HepG2 (cell line): ENCODE measurements around the gene DLX6. TPM values are rescaled to one million over a fixed set of nuclear protein-coding genes. Genes with fewer than 3 reads are reported as not detected.

Experiments used
- GLMP ChIP-seq: sonication (generic); formaldehyde crosslinking; IDR thresholded peaks from 2 replicates; pipeline ENCODE4 v1.9.0; 2021; ENCODE audit warnings: missing genetic modification reagents, mild to moderate bottlenecking, borderline replicate concordance
- HMGXB4 ChIP-seq, 2 experiments: sonication (generic) in 1 of 2; formaldehyde crosslinking in 1 of 2; IDR thresholded peaks; 2 replicates each; pipeline versions ENCODE4 v1.4.0 to v1.6.1; 2018 to 2020; ENCODE audit warnings: missing genetic modification reagents in 2 of 2, borderline replicate concordance in 1 of 2, low read depth in 1 of 2, mild to moderate bottlenecking in 1 of 2, missing biosample characterization in 1 of 2
- MTERF4 ChIP-seq: sonication (generic); formaldehyde crosslinking; IDR thresholded peaks from 2 replicates; pipeline ENCODE4 v1.8.0; 2023; ENCODE audit warnings: mild to moderate bottlenecking, missing genetic modification reagents
- NFE2L2 ChIP-seq: fragments of 150-350 bp; IDR thresholded peaks from 2 replicates; pipeline ENCODE4 v1.6.1; 2014; ENCODE audit warnings: low read length
- SETDB1 ChIP-seq: sonication (generic); formaldehyde crosslinking; IDR thresholded peaks from 2 replicates; pipeline ENCODE4 v1.5.1; 2020; ENCODE audit warnings: missing genetic modification reagents, mild to moderate bottlenecking, borderline replicate concordance
- SMAD3 ChIP-seq: sonication (generic); formaldehyde crosslinking; IDR thresholded peaks from 2 replicates; pipeline ENCODE4 v1.4.0; 2020; ENCODE audit warnings: missing genetic modification reagents
- polyA plus RNA-seq, 8 experiments: library from polyadenylated mRNA; depleted of rRNA in 3 of 8; stranded (reverse) in 7 of 8; unstranded in 1 of 8; fragments of >200 nt; fragmentation: Illumina TruSeq in 4 of 8; extraction: Trizol in 4 of 8; gene quantifications; 2 replicates each; pipeline versions ENCODE4 v1.2.1 to v1.2.3, GENCODE V29; 2011 to 2016; ENCODE audit warnings: low read depth in 4 of 8, missing spikeins in 1 of 8, mixed read lengths in 1 of 8; ENCODE audit not compliant: insufficient read depth in 1 of 8
- total RNA-seq, 5 experiments: library from RNA; depleted of rRNA; stranded (reverse); fragments of >200 nt; fragmentation: Illumina TruSeq; extraction: Trizol; gene quantifications; 2 replicates each; pipeline ENCODE4 v1.2.3, GENCODE V29; 2016; ENCODE audit warnings: low read depth in 1 of 5
- TF ChIP-seq, protein P1 (sequence below): sonication (generic); formaldehyde crosslinking; IDR thresholded peaks from 2 replicates; pipeline ENCODE4 v1.4.0; 2020; ENCODE audit warnings: mild to moderate bottlenecking, missing genetic modification reagents
- TF ChIP-seq, protein P2 (sequence below): sonication (generic); formaldehyde crosslinking; IDR thresholded peaks from 2 replicates; pipeline ENCODE4 v1.5.1; 2020; ENCODE audit warnings: mild to moderate bottlenecking, missing genetic modification reagents, borderline replicate concordance

DLX6 gene
- total and polyA plus RNA-seq, 2 of the 13 experiments (the other 11 are each of a cell fraction or from before 2014, with no cell fraction given): 3.5 to 5.5 TPM

GRCh38 chr7:97016381-97017191, 11.2 kb downstream of the DLX6 start (continued):
- TF ChIP-seq, protein P1, sequence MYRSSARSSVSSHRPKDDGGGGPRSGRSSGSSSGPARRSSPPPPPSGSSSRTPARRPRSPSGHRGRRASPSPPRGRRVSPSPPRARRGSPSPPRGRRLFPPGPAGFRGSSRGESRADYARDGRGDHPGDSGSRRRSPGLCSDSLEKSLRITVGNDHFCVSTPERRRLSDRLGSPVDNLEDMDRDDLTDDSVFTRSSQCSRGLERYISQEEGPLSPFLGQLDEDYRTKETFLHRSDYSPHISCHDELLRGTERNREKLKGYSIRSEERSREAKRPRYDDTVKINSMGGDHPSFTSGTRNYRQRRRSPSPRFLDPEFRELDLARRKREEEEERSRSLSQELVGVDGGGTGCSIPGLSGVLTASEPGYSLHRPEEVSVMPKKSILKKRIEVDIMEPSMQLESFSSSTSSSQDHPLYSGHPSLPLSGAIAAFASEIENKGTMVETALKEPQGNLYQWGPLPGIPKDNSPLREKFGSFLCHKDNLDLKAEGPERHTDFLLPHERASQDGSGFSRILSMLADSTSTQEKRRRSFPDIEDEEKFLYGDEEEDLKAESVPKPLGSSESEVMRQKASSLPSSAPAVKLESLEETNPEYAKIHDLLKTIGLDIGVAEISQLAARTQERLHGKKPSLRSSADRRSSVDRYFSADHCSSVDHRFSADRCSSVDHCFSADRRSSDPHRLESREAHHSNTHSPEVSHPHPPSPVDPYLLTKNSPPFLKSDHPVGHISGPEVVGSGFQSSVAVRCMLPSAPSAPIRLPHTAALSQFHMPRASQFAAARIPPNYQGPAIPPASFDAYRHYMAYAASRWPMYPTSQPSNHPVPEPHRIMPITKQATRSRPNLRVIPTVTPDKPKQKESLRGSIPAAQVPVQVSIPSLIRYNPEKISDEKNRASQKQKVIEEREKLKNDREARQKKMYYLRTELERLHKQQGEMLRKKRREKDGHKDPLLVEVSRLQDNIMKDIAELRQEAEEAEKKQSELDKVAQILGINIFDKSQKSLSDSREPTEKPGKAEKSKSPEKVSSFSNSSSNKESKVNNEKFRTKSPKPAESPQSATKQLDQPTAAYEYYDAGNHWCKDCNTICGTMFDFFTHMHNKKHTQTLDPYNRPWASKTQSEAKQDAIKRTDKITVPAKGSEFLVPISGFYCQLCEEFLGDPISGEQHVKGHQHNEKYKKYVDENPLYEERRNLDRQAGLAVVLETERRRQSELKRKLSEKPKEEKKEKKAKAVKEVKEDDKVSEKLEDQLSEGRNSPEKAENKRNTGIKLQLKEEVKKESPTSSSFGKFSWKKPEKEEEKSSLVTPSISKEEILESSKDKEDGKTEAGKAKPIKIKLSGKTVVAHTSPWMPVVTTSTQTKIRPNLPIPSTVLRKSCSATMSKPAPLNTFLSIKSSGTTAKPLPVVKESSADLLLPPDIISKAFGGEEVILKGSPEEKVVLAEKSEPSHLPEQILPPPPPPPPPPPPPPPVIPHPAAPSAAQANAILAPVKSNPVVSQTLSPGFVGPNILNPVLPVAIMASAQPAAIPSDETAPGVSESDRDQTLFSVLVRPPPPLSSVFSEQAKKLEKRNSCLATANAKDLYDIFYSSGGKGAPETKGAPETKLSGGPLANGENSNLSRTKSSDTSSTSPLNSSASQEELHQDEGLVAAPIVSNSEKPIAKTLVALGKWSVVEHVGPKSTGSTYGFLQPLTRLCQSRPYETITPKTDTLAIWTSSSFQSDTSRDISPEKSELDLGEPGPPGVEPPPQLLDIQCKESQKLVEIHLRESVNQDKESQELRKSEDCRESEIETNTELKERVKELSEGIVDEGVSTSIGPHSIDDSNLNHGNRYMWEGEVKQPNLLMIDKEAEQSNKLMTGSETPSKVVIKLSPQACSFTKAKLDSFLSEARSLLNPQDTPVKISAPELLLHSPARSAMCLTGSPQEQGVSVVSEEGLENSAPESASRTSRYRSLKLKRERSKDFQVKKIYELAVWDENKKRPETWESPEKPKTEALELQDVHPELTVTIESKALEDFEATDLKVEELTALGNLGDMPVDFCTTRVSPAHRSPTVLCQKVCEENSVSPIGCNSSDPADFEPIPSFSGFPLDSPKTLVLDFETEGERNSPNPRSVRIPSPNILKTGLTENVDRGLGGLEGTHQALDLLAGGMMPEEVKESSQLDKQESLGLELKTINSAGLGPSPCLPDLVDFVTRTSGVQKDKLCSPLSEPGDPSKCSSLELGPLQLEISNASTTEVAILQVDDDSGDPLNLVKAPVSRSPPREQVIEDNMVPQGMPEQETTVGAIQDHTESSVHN: no peak
- TF ChIP-seq, protein P2, sequence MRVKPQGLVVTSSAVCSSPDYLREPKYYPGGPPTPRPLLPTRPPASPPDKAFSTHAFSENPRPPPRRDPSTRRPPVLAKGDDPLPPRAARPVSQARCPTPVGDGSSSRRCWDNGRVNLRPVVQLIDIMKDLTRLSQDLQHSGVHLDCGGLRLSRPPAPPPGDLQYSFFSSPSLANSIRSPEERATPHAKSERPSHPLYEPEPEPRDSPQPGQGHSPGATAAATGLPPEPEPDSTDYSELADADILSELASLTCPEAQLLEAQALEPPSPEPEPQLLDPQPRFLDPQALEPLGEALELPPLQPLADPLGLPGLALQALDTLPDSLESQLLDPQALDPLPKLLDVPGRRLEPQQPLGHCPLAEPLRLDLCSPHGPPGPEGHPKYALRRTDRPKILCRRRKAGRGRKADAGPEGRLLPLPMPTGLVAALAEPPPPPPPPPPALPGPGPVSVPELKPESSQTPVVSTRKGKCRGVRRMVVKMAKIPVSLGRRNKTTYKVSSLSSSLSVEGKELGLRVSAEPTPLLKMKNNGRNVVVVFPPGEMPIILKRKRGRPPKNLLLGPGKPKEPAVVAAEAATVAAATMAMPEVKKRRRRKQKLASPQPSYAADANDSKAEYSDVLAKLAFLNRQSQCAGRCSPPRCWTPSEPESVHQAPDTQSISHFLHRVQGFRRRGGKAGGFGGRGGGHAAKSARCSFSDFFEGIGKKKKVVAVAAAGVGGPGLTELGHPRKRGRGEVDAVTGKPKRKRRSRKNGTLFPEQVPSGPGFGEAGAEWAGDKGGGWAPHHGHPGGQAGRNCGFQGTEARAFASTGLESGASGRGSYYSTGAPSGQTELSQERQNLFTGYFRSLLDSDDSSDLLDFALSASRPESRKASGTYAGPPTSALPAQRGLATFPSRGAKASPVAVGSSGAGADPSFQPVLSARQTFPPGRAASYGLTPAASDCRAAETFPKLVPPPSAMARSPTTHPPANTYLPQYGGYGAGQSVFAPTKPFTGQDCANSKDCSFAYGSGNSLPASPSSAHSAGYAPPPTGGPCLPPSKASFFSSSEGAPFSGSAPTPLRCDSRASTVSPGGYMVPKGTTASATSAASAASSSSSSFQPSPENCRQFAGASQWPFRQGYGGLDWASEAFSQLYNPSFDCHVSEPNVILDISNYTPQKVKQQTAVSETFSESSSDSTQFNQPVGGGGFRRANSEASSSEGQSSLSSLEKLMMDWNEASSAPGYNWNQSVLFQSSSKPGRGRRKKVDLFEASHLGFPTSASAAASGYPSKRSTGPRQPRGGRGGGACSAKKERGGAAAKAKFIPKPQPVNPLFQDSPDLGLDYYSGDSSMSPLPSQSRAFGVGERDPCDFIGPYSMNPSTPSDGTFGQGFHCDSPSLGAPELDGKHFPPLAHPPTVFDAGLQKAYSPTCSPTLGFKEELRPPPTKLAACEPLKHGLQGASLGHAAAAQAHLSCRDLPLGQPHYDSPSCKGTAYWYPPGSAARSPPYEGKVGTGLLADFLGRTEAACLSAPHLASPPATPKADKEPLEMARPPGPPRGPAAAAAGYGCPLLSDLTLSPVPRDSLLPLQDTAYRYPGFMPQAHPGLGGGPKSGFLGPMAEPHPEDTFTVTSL: no peak
- TF ChIP-seq NFE2L2 (no peak), SMAD3 (CRISPR knock-in tag) (peak; percentile 35; the same call in 1 of the 2 replicates), SETDB1 (CRISPR knock-in tag) (no peak), GLMP (CRISPR knock-in tag) (no peak), HMGXB4 (CRISPR knock-in tag; IDR thresholded peaks at IDR 0.05; ENCODE audit: borderline replicate concordance in 1 of 2, low read depth in 1 of 2) (peak; percentile 85 to 94), MTERF4 (CRISPR knock-in tag) (no peak)
